Gastrocnemius medialis (tissue), 4 donors: ENCODE results near the gene TMEM126A. TPM values are rescaled to one million over a fixed set of nuclear protein-coding genes. Genes with fewer than 3 reads are reported as not detected.

ENCODE experiments used
- ATAC-seq, 2 donors: fragments of 150-250 bp; one replicate each; pipeline ENCODE4 v1.9.1; 2016
- DNase-seq, 2 donors: peaks; one replicate each; pipeline ENCODE4 v3.0.0-alpha.2; 2019
- H3K27ac ChIP-seq, 4 donors: fragments of 200-600 bp; sonication (generic); 1 replicate in 1 of 4; 2 replicates in 3 of 4; pipeline ENCODE4 v1.5.1; 2016 to 2018; ENCODE audit warnings: mild to moderate bottlenecking in 2 of 4, moderate library complexity in 1 of 4
- H3K27me3 ChIP-seq, 3 donors: fragments of 200-600 bp; sonication (generic) in 2 of 3; 1 replicate in 1 of 3; 2 replicates in 2 of 3; pipeline versions ENCODE4 v1.5.1 to v1.6.0; 2016 to 2019; ENCODE audit warnings: mild to moderate bottlenecking in 1 of 3, moderate library complexity in 1 of 3
- H3K36me3 ChIP-seq, 2 donors: fragments of 200-600 bp; sonication (generic) in 1 of 2; one replicate each; pipeline ENCODE4 v1.5.1; 2017 to 2018
- H3K4me1 ChIP-seq, 2 donors: fragments of 200-600 bp; sonication (generic) in 1 of 2; one replicate each; pipeline ENCODE4 v1.5.1; 2016 to 2017; ENCODE audit warnings: mild to moderate bottlenecking in 2 of 2
- H3K4me3 ChIP-seq, 4 donors: fragments of 200-600 bp; sonication (generic) in 3 of 4; 1 replicate in 1 of 4; 2 replicates in 3 of 4; pipeline ENCODE4 v1.5.1; 2016 to 2019; ENCODE audit warnings: mild to moderate bottlenecking in 2 of 4
- H3K9me3 ChIP-seq, 3 donors: fragments of 200-600 bp; sonication (generic) in 2 of 3; 1 replicate in 1 of 3; 2 replicates in 2 of 3; pipeline ENCODE4 v1.5.1; 2016 to 2019
- POLR2A ChIP-seq, 2 donors: fragments of 450-650 bp; IDR thresholded peaks; one replicate each; pipeline ENCODE4 v1.6.1; 2017; ENCODE audit warnings: antibody characterized with exemption in 2 of 2, mild to moderate bottlenecking in 2 of 2, moderate library complexity in 2 of 2
- in situ Hi-C, 4 donors: fragments of 200-750 bp; cut with MboI; loops; one replicate each; pipeline versions ENCODE4 v1.15.0 to v1.8.0; 2017; ENCODE audit warnings: low sequenced_read_pairs in 4 of 4
- intact Hi-C: fragments of 100-400 bp; cut with DNase I; formaldehyde crosslinking; loops from one replicate; pipeline ENCODE4 v1.15.1; 2023; ENCODE audit warnings: low total_unique reads
- total RNA-seq, 4 donors: library from RNA; depleted of rRNA; stranded (reverse); fragments of >200 nt; gene quantifications; one replicate each; pipeline versions ENCODE4 v1.1.0 to v1.2.3, GENCODE V29; 2016
- TF ChIP-seq, protein P1 (sequence below), 5 experiments: fragments of 450-650 bp in 3 of 5; fragments of 200-600 bp in 2 of 5; sonication (generic) in 2 of 5; IDR thresholded peaks in 4 of 5; conservative IDR thresholded peaks in 1 of 5; 1 replicate in 4 of 5; 2 replicates in 1 of 5; pipeline ENCODE4 v1.5.1; 2016 to 2019; ENCODE audit warnings: antibody characterized with exemption in 5 of 5, mild to moderate bottlenecking in 3 of 5, moderate library complexity in 3 of 5

TMEM126A gene
- total RNA-seq, 4 donors from 2014 or later = 23.9 to 46.8 (median 35.3) TPM

DNA sequence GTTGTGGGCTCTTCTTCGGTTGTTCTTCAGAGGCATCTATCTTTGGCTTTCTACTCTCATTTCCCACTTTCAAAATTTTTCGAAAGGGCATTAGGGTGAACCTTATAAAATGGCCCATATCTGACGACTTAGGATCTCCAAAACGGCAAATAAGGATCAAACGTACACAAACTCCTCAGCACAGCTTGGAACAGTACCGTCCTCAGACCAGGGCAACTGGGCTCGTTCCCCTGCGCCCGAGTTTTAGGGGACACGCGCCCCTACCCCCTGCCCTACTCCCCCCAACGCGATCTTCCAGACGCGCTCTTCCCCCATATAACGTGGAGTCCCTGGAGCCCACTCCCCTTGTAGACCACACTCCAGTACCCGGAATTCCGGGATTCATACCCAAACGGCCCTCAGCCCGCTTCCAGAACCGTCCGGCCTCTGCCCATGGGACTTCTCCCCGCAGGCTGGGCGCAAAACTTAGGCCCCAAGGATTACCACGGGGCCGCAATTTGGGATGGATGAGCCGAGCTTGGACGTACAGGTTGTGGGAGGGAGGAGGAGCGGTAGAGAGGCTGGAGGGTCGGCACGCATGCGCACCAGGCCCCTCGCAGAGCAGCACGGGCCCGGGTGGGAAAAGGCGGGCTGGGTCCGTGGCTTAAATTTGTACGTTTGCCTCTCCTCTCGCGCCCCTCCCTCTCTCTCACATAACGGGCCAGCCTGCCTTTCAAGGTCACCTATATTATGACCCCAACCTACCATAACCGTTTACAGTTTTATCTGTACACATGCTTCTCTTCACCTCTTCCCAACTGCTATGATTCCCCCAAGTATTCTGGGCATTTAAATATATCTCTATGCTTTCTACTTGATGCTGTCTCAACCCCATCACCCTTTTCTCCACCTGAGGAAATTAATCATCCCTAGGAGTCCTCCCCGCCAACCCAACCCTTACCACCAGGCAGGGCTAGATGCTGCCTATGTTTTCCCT, 34.9 kb downstream of the TMEM126A start:
- Histone ChIP-seq H3K27ac (peak overlapping the region in 2 of 4 donors; percentile 29 to 39), H3K4me3 (peak overlapping the region; percentile 57 to 85 (median 66)), H3K36me3 (no peaks in the 10 kb centered on the region), H3K27me3 (no peaks in the 10 kb centered on the region), H3K9me3 (no peaks in the 10 kb centered on the region), H3K4me1 (peaks cover 14 to 17% of the 10 kb centered on the region in 2 donors)
- in situ Hi-C loops = no loop called here
- DNase-seq = peak; percentile 20 to 51
- ATAC-seq = no peak
- no peak for TF ChIP-seq POLR2A (IDR thresholded peaks at IDR 0.05)
- TF ChIP-seq, protein P1, sequence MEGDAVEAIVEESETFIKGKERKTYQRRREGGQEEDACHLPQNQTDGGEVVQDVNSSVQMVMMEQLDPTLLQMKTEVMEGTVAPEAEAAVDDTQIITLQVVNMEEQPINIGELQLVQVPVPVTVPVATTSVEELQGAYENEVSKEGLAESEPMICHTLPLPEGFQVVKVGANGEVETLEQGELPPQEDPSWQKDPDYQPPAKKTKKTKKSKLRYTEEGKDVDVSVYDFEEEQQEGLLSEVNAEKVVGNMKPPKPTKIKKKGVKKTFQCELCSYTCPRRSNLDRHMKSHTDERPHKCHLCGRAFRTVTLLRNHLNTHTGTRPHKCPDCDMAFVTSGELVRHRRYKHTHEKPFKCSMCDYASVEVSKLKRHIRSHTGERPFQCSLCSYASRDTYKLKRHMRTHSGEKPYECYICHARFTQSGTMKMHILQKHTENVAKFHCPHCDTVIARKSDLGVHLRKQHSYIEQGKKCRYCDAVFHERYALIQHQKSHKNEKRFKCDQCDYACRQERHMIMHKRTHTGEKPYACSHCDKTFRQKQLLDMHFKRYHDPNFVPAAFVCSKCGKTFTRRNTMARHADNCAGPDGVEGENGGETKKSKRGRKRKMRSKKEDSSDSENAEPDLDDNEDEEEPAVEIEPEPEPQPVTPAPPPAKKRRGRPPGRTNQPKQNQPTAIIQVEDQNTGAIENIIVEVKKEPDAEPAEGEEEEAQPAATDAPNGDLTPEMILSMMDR (IDR thresholded peaks at IDR 0.05 in 4 of 5, conservative IDR thresholded peaks at IDR 0.05 in 1 of 5) = no peak
- intact Hi-C loops = no loop called here

DNA sequence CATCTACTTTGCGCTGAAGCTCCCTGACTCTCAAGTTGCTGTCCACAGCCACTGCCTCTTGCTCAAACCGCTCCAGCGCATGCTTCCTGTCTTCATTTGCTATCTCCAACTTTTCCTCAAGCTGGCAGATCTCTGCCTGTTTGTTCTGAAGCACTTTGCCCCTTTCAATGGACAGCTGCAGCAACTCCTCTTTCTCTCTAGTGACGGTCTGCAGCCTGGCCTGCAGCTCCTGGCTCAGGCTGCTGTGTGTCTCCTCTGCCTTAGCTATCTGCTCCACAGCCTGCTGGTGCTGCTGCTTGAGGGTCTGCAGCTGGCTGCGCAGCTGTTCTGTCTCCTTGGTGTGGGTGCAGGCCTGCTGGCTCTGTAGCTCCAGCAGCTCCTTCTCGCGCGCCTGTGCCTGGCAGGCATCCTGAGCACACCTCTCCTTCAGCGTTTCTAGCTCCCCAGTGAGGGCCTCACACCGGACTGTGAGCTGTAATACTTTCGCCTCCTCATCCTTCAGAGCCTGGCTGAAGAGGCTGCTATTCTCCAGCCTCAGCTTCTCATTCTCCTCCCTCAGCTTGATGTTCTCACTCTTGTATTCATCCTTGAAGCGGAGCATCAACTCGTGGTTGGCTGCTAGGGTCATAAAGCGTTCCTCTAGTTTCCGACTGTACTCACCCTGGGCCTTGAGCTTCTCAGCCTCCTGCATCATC, 37.5 kb downstream of the TMEM126A start:
- in situ Hi-C loops = no loop called here
- no peaks in the 10 kb centered on the region for H3K36me3 ChIP-seq
- no peaks in the 10 kb centered on the region for H3K9me3 ChIP-seq
- peak overlapping the region; percentile 55 to 71 (median 62) for H3K27ac ChIP-seq
- DNase-seq (no peak), ATAC-seq (no peak)
- H3K4me3 ChIP-seq = peak overlapping the region; percentile 49 to 65 (median 58)
- no peaks in the 10 kb centered on the region for H3K27me3 ChIP-seq
- intact Hi-C loops = no loop called here
- TF ChIP-seq POLR2A (IDR thresholded peaks at IDR 0.05) = no peak
- TF ChIP-seq, protein P1 (IDR thresholded peaks at IDR 0.05 in 4 of 5, conservative IDR thresholded peaks at IDR 0.05 in 1 of 5) = no peak
- H3K4me1 ChIP-seq = peaks cover 14 to 17% of the 10 kb centered on the region in 2 donors

DNA sequence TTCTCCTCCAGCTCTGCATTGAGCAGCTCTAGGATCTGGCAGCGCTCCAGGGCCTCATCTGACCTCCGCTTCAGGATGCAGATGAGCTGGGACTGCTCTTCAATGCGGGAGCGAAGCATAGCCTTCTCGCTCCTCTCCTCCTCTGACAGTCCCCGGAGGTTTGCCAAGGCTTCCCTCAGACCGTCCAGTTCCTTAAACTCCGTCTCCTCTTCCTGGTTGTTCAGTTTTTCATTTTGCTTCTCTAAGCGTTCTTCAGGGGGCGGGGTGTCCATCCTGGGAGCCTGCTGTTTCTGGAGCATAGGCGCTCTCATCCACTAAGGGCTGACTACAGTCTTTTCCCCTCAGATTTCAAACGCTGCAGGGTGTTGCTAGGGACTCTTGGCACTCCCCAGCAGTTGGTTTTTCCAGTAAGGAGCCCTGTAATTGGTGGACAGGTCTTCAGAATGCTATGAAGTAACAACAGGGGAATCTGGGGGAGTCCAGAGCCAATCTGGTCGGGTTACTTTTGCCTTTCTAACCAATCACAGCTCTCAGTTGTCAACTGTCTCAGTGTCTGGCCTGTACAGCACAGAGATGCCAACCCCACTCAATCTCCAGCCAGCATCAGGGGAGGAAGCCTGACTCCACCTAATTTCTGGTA, 38.2 kb downstream of the TMEM126A start, which contains the start of gene CCDC89:
Gene CCDC89, minus strand, starts transcription at position 376 of the 640 bp plus-strand sequence. Its CDS starts 65 bp downstream, at position 311.
- H3K4me3 ChIP-seq = peak within 1 kb of the TSS; percentile 49 to 65 (median 58)
- peak; percentile 75 to 84 for DNase-seq
- no peaks in the 10 kb centered on the region for H3K27me3 ChIP-seq
- no peaks in the 10 kb centered on the region for H3K36me3 ChIP-seq
- in situ Hi-C loops (no loop called here), intact Hi-C loops (loop anchor here (1.0 kb wide), 1 partner anchor 58 kb away; the partner anchor contains the start of gene TMEM126B)
- TF ChIP-seq, protein P1 (IDR thresholded peaks at IDR 0.05 in 4 of 5, conservative IDR thresholded peaks at IDR 0.05 in 1 of 5) = no peak
- TF ChIP-seq POLR2A (IDR thresholded peaks at IDR 0.05) = no peak
- peak within 1 kb of the TSS; percentile 55 to 71 (median 62) for H3K27ac ChIP-seq
- peak; percentile 99 to 100 for ATAC-seq
- H3K9me3 ChIP-seq = no peaks in the 10 kb centered on the region
- peaks cover 14 to 17% of the 10 kb centered on the region in 2 donors for H3K4me1 ChIP-seq

DNA sequence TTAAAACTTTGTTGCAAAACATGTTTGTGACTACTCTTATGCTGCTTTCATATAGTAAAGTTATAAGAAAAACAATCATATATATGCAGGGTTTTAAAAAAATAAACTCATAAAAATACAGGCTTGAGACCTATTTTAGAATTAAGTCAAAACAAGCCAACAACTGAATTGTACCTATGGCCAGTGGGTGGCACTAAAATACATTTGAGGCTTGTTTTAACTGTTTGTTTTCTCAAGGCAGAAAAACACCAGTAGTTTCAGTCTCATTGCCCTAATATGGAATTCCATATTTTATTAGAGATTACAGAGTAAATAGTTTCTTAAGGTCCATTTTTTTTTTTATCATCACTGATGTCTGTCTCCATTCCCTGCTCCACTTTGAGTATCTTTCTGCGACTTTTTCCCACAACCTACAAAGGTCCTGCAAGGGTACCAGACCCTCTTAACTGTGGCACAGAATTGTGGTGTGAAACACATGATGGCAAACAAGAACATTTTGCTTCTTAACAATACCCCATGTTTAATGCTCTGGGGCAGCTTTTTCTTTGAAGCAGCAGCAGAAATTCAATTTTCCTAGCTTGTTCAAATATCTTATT, 46.7 kb downstream of the TMEM126A start:
- intact Hi-C loops = loop anchor here (10.0 kb wide), 1 partner anchor 120 kb away; the partner anchor contains the start of gene SYTL2
- TF ChIP-seq, protein P1 (IDR thresholded peaks at IDR 0.05 in 4 of 5, conservative IDR thresholded peaks at IDR 0.05 in 1 of 5) = peak in 3 of 5 experiments; percentile 12 to 33 (median 18)
- TF ChIP-seq POLR2A (IDR thresholded peaks at IDR 0.05) = no peak
- no peak for DNase-seq
- in situ Hi-C loops = no loop called here
- Histone ChIP-seq H3K27me3 (no peaks in the 10 kb centered on the region), H3K4me3 (no peak overlapping the region), H3K27ac (no peak overlapping the region), H3K36me3 (no peaks in the 10 kb centered on the region), H3K4me1 (no peaks in the 10 kb centered on the region), H3K9me3 (no peaks in the 10 kb centered on the region)
- no peak for ATAC-seq
